Spleen (tissue), 7 donors: ENCODE results near the gene NCK2.

Experiments
- POLR2A ChIP-seq, 3 donors: fragments of 450-650 bp; IDR thresholded peaks; one replicate each; pipeline ENCODE4 v1.5.1; 2017; ENCODE audit warnings: antibody characterized with exemption in 3 of 3, mild to moderate bottlenecking in 1 of 3
- POLR2AphosphoS5 ChIP-seq, 3 donors: sonication (generic); formaldehyde crosslinking; IDR thresholded peaks; one replicate each; pipeline ENCODE4 v1.5.1; 2017; ENCODE audit warnings: antibody characterized with exemption in 3 of 3
- TF ChIP-seq, protein P1 (sequence below), 11 experiments: fragments of 200-600 bp in 7 of 11; fragments of 450-650 bp in 4 of 11; sonication (generic) in 4 of 11; IDR thresholded peaks in 8 of 11; conservative IDR thresholded peaks in 3 of 11; 1 replicate in 7 of 11; 2 replicates in 4 of 11; pipeline versions ENCODE4 v1.4.0 to v1.8.0; 2016 to 2021; ENCODE audit warnings: antibody characterized with exemption in 11 of 11, inconsistent platforms in 4 of 11, mild to moderate bottlenecking in 1 of 11
- donor health status: DM: no; HTN: no; CAD: no; lungs with moderate emphysema.
- donor health status: DM: no; HTN: no; CAD: no.
- donor health status: DM: no; HTN: no; CAD: no.

DNA sequence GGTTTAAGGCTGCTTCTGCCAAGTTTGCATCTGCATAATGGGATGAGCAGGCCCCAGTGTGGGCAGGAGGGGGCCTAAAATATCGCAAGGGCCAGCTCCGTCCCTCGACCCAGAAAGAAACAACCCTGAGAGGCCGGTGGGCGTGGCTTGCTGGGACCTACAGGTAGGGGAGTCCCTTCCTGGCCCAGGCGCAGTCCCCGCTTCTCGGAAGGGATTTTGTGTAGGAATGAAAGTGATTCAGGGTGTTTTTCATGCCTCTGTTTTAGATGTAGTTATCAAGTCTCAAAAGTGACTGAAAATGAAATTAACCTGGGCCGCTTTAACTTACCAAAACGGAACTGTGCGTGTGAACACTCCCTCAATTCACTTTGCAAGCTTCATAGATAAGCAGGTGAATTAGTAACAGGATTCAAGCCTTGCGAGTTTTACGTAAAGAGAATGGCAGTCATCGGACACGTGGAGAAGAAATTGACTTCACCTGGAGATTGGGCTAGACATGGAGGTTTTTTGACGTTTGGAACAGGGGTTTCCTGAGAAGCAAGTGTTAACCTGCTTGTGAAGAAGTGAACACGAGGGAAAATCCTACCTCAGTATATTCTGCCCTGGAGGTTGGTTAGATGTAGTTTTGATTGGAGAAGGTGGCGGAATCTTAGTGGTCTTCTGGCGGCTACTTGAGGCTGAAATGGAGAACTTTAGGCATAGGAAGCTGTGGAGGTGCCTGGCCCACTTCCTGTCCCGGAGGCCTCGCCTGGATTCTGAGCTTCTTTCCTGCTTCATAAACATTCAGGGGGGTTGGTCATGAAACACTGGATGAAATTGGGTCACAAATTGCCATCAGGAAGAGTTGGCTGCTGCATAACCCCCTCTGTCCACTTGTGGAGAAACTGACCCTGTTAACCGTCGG, 1.7 kb downstream of the NCK2 start:
- TF ChIP-seq, protein P1, sequence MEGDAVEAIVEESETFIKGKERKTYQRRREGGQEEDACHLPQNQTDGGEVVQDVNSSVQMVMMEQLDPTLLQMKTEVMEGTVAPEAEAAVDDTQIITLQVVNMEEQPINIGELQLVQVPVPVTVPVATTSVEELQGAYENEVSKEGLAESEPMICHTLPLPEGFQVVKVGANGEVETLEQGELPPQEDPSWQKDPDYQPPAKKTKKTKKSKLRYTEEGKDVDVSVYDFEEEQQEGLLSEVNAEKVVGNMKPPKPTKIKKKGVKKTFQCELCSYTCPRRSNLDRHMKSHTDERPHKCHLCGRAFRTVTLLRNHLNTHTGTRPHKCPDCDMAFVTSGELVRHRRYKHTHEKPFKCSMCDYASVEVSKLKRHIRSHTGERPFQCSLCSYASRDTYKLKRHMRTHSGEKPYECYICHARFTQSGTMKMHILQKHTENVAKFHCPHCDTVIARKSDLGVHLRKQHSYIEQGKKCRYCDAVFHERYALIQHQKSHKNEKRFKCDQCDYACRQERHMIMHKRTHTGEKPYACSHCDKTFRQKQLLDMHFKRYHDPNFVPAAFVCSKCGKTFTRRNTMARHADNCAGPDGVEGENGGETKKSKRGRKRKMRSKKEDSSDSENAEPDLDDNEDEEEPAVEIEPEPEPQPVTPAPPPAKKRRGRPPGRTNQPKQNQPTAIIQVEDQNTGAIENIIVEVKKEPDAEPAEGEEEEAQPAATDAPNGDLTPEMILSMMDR (IDR thresholded peaks at IDR 0.05 in 8 of 11, conservative IDR thresholded peaks at IDR 0.05 in 3 of 11) = no peak
- TF ChIP-seq POLR2A (IDR thresholded peaks at IDR 0.05) (no peak), POLR2AphosphoS5 (IDR thresholded peaks at IDR 0.05) (peak; percentile 12 to 54 (median 20))
